Measurements from ENCODE around the gene SLIT3.
A peak's percentile ranks its signal among the peaks of the same experiment; 100 is the strongest.

The SLIT3 gene

GRCh38 chr5:168674893-168675482, 626.0 kb downstream of the SLIT3 start:
- Histone ChIP-seq H3K9me3 (ENCODE audit: control insufficient read depth, insufficient read depth, low read depth, low read length) (no peaks in the 10 kb centered on the region), H3K27ac (ENCODE audit: extremely low read depth, low read depth, low read length) (no peak overlapping the region), H3K36me3 (ENCODE audit: control insufficient read depth in 2 of 2, insufficient read depth in 1 of 2, low read length in 2 of 2) (no peaks in the 10 kb centered on the region), H3K4me3 (ENCODE audit: low read depth, low read length) (no peak overlapping the region), H3K4me1 (ENCODE audit: control insufficient read depth, insufficient read depth, low read length) (no peaks in the 10 kb centered on the region)
- TF ChIP-seq ZFP37 (tag by site-specific recombination; IDR thresholded peaks at IDR 0.05): peak; percentile 76; the same call in 1 of the 2 replicates
- no peak for TF ChIP-seq GFI1B (tag by site-specific recombination; IDR thresholded peaks at IDR 0.05)
- TF ChIP-seq ZNF354C (tag by site-specific recombination; IDR thresholded peaks at IDR 0.05; ENCODE audit: borderline replicate concordance, low read depth): no peak
- peak; percentile 34; the same call in 1 of the 2 replicates for TF ChIP-seq ZNF768 (tag by site-specific recombination; IDR thresholded peaks at IDR 0.05)
- TF ChIP-seq ZFP69B (tag by site-specific recombination; IDR thresholded peaks at IDR 0.05): no peak
- TF ChIP-seq ZNF530 (tag by site-specific recombination; IDR thresholded peaks at IDR 0.05; ENCODE audit: low read depth): no peak
- POLR2A ChIA-PET: no interaction called here
- CTCF ChIA-PET: interaction anchor here (1.6 kb wide), 1 partner anchor 875 kb away, joined by 4 read pairs; no protein-coding TSS in a partner anchor

GRCh38 chr5:168672888-168673287, 628.1 kb downstream of the SLIT3 start:
- POLR2A ChIA-PET: no interaction called here
- H3K27ac ChIP-seq (ENCODE audit: extremely low read depth, low read depth, low read length): no peak overlapping the region
- TF ChIP-seq ZNF19 (tag by site-specific recombination; IDR thresholded peaks at IDR 0.05; ENCODE audit: low read depth): no peak
- no peak for TF ChIP-seq ZNF248 (tag by site-specific recombination; IDR thresholded peaks at IDR 0.05)
- TF ChIP-seq ZFP3 (tag by site-specific recombination; IDR thresholded peaks at IDR 0.05; ENCODE audit: low read depth): no peak
- no peak for TF ChIP-seq ZNF677 (tag by site-specific recombination; IDR thresholded peaks at IDR 0.05)
- no peak for TF ChIP-seq BCL6B (tag by site-specific recombination; IDR thresholded peaks at IDR 0.05)
- no peak for TF ChIP-seq ZEB2 (tag by site-specific recombination; IDR thresholded peaks at IDR 0.05)
- TF ChIP-seq ZNF140 (tag by site-specific recombination; IDR thresholded peaks at IDR 0.05): no peak
- no peak for TF ChIP-seq ZNF776 (tag by site-specific recombination; IDR thresholded peaks at IDR 0.05; ENCODE audit: borderline replicate concordance)
- no peak for TF ChIP-seq ZNF423 (tag by site-specific recombination; IDR thresholded peaks at IDR 0.05)
- TF ChIP-seq ZNF76 (tag by site-specific recombination; IDR thresholded peaks at IDR 0.05; ENCODE audit: borderline replicate concordance, low read depth): no peak
- no peak for TF ChIP-seq TSHZ1 (tag by site-specific recombination; IDR thresholded peaks at IDR 0.05; ENCODE audit: borderline replicate concordance)
- TF ChIP-seq ZBTB20 (tag by site-specific recombination; IDR thresholded peaks at IDR 0.05): no peak
- TF ChIP-seq KLF17 (tag by site-specific recombination; IDR thresholded peaks at IDR 0.05): no peak
- H3K4me1 ChIP-seq (ENCODE audit: control insufficient read depth, insufficient read depth, low read length): no peaks in the 10 kb centered on the region
- CTCF ChIA-PET: no interaction called here
- H3K4me3 ChIP-seq (ENCODE audit: low read depth, low read length): no peak overlapping the region
- no peaks in the 10 kb centered on the region for H3K9me3 ChIP-seq (ENCODE audit: control insufficient read depth, insufficient read depth, low read depth, low read length)
- no peaks in the 10 kb centered on the region for H3K36me3 ChIP-seq (ENCODE audit: control insufficient read depth in 2 of 2, insufficient read depth in 1 of 2, low read length in 2 of 2)
